Activated B cell treated with CpG ODN at 0.5 μM for 24 hours (primary cell): ENCODE measurements around the gene MINDY3. TPM values are rescaled to one million over a fixed set of nuclear protein-coding genes. Genes with fewer than 3 reads are reported as not detected.
A peak's percentile ranks its signal among the peaks of the same experiment; 100 is the strongest.

Source experiments
- ATAC-seq: fragments of 200-7000 bp; cut with Tn5 transposase; one replicate; pipeline ENCODE4 v1.10.0; 2021; ENCODE audit warnings: low read depth, mild to moderate bottlenecking, moderate library complexity
- CTCF ChIA-PET: fragments of 350-600 bp; sonication (Branson Sonifier 250); formaldehyde crosslinking; loops from one replicate; lab custom pipeline; 2021; ENCODE audit warnings: antibody characterized with exemption; lab: Charles Lee
- POLR2A ChIA-PET: fragments of 350-600 bp; sonication (Branson Sonifier 250); formaldehyde crosslinking; loops from one replicate; lab custom pipeline; 2021; ENCODE audit warnings: antibody characterized with exemption; lab: Charles Lee
- DNase-seq: peaks from one replicate; pipeline ENCODE4 v3.0.0; 2022
- H3K27ac Mint-ChIP-seq: one replicate; pipeline ENCODE4 v1.8.0; 2020; ENCODE audit warnings: mixed read lengths
- H3K27me3 Mint-ChIP-seq: one replicate; pipeline ENCODE4 v1.8.0; 2021; ENCODE audit warnings: mixed read lengths
- H3K36me3 Mint-ChIP-seq: one replicate; pipeline ENCODE4 v1.8.0; 2021; ENCODE audit warnings: low read depth, mixed read lengths
- H3K4me1 Mint-ChIP-seq: one replicate; pipeline ENCODE4 v1.8.0; 2021; ENCODE audit warnings: mixed read lengths
- H3K4me3 Mint-ChIP-seq: one replicate; pipeline ENCODE4 v1.8.0; 2020; ENCODE audit warnings: mild to moderate bottlenecking, mixed read lengths
- H3K9me3 Mint-ChIP-seq: one replicate; pipeline ENCODE4 v1.8.0; 2020; ENCODE audit warnings: mixed read lengths
- CTCF ChIP-seq: fragments of 200-600 bp; IDR thresholded peaks from one replicate; pipeline ENCODE4 v1.8.0; 2022; ENCODE audit warnings: antibody characterized with exemption, mild to moderate bottlenecking
- intact Hi-C: fragments of 100-400 bp; cut with micrococcal nuclease; formaldehyde crosslinking; loops from one replicate; pipeline ENCODE4 v1.15.1; 2024
- total RNA-seq: library from RNA; stranded (reverse); gene quantifications from 2 replicates; pipeline ENCODE4 v1.2.3, GENCODE V29; 2022

Gene MINDY3
- total RNA-seq, 1 donor from 2014 or later = 23.4 TPM

DNA sequence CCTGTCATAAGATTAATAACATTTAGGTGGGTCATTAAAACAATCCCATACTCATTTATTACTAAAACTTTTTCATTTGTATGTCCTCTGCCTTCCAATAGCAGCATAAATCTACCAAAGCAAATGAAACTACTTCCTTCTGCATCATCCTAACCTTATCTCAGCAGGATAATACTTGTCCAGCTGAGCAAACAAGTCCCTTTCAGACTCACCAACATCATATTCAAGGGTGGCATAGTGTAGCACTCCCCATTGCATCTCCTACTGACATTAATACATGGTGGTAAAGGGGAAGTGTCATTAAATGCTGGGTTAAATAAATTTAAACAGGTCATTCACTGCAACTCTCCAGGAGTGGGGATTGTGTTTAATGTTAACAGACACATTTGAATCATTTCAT lies 3.4 kb upstream of the MINDY3 start:
- Mint-ChIP-seq H3K4me3 (no peak overlapping the region), H3K36me3 (peaks cover 10% of the 10 kb centered on the region), H3K9me3 (peaks cover 4% of the 10 kb centered on the region), H3K27me3 (peaks cover 47% of the 10 kb centered on the region), H3K4me1 (peaks cover 17% of the 10 kb centered on the region), H3K27ac (no peak overlapping the region)
- CTCF ChIA-PET = no interaction called here
- no peak for TF ChIP-seq CTCF
- intact Hi-C loops = no loop called here
- POLR2A ChIA-PET = no interaction called here
- no peak for DNase-seq
- no peak for ATAC-seq

- ATAC-seq (no peak), DNase-seq (no peak)
- Mint-ChIP-seq H3K9me3 (peaks cover 4% of the 10 kb centered on the region), H3K4me3 (no peak overlapping the region), H3K4me1 (peaks cover 20% of the 10 kb centered on the region), H3K36me3 (peaks cover 10% of the 10 kb centered on the region), H3K27ac (no peak overlapping the region), H3K27me3 (peaks cover 44% of the 10 kb centered on the region)
- TF ChIP-seq CTCF = no peak
- intact Hi-C loops = no loop called here
- POLR2A ChIA-PET = no interaction called here
- CTCF ChIA-PET = no interaction called here
Observed at GRCh38 chr10:15863323-15863722, 3.0 kb upstream of the MINDY3 start.

- CTCF ChIA-PET = interaction anchor here (0.9 kb wide), 1 partner anchor 41 kb away, joined by 3 read pairs; no protein-coding TSS in a partner anchor
- H3K27ac Mint-ChIP-seq = peak overlapping the region; percentile 92
- peaks cover 15% of the 10 kb centered on the region for H3K36me3 Mint-ChIP-seq
- H3K9me3 Mint-ChIP-seq = no peaks in the 10 kb centered on the region
- no peak for ATAC-seq
- intact Hi-C loops = loop anchor here (1.0 to 2.0 kb wide), 3 partner anchors 577 to 1340 kb away; partner anchors contain the start of genes PTER, RSU1 and TRDMT1
- no peak for TF ChIP-seq CTCF
- DNase-seq = no peak
- H3K4me1 Mint-ChIP-seq = peaks cover 39% of the 10 kb centered on the region
- peak overlapping the region; percentile 99 for H3K4me3 Mint-ChIP-seq
- POLR2A ChIA-PET = interaction anchor here (1.8 kb wide), 1 partner anchor 577 kb away, joined by 18 read pairs; the partner anchor contains the start of gene PTER
- peaks cover 22% of the 10 kb centered on the region for H3K27me3 Mint-ChIP-seq
Observed at GRCh38 chr10:15860692-15861201, 440 bp upstream of the MINDY3 start.

- Mint-ChIP-seq H3K27ac (peak overlapping the region; percentile 92), H3K4me1 (peaks cover 39% of the 10 kb centered on the region), H3K36me3 (peaks cover 17% of the 10 kb centered on the region), H3K27me3 (peaks cover 10% of the 10 kb centered on the region), H3K9me3 (no peaks in the 10 kb centered on the region), H3K4me3 (peak overlapping the region; percentile 99)
- no peak for TF ChIP-seq CTCF
- ATAC-seq (peak; percentile 29), DNase-seq (no peak)
- ChIA-PET CTCF (no interaction called here), POLR2A (interaction anchor here (1.3 to 1.8 kb wide), 2 partner anchors 578 to 958 kb away, joined by 8 to 18 read pairs; partner anchors contain the start of genes PTER and RSU1)
- intact Hi-C loops = no loop called here
Observed at GRCh38 chr10:15859509-15859905, 800 bp downstream of the MINDY3 start.

DNA sequence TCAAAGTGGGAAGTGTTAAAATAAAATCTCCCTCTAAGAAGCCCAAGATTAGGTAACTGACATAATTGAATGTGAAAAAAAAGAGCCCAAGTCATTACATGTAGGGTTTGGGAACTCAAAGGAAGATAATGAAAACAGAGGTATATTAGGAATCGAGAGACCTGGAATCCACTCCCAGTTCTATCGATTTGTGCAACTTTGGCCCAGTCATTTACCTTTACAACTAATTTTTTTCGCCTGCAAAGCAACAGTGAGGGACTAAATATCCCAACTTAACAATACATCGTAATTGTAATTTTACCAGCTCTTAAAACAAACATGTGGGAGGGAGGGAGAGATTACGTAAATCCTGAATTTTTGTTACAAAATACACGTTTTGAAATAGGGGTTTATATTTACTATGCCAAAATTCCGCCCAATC lies 1.4 kb downstream of the MINDY3 start:
- DNase-seq (no peak), ATAC-seq (no peak)
- no peak for TF ChIP-seq CTCF
- intact Hi-C loops = no loop called here
- POLR2A ChIA-PET = no interaction called here
- Mint-ChIP-seq H3K27me3 (peaks cover 5% of the 10 kb centered on the region), H3K4me1 (peaks cover 39% of the 10 kb centered on the region), H3K4me3 (peak overlapping the region; percentile 41), H3K36me3 (peaks cover 23% of the 10 kb centered on the region), H3K9me3 (no peaks in the 10 kb centered on the region), H3K27ac (no peak overlapping the region)
- CTCF ChIA-PET = no interaction called here
